ENCODE data around the gene AURKAIP1. TPM values are rescaled to one million over a fixed set of nuclear protein-coding genes. Genes with fewer than 3 reads are reported as not detected.
A peak's percentile ranks its signal among the peaks of the same experiment; 100 is the strongest.

AURKAIP1 gene
- total and polyA plus RNA-seq, 2 of the 13 experiments (the other 11 are each of a cell fraction or from before 2014, with no cell fraction given) = 69.5 to 175 TPM

DNA sequence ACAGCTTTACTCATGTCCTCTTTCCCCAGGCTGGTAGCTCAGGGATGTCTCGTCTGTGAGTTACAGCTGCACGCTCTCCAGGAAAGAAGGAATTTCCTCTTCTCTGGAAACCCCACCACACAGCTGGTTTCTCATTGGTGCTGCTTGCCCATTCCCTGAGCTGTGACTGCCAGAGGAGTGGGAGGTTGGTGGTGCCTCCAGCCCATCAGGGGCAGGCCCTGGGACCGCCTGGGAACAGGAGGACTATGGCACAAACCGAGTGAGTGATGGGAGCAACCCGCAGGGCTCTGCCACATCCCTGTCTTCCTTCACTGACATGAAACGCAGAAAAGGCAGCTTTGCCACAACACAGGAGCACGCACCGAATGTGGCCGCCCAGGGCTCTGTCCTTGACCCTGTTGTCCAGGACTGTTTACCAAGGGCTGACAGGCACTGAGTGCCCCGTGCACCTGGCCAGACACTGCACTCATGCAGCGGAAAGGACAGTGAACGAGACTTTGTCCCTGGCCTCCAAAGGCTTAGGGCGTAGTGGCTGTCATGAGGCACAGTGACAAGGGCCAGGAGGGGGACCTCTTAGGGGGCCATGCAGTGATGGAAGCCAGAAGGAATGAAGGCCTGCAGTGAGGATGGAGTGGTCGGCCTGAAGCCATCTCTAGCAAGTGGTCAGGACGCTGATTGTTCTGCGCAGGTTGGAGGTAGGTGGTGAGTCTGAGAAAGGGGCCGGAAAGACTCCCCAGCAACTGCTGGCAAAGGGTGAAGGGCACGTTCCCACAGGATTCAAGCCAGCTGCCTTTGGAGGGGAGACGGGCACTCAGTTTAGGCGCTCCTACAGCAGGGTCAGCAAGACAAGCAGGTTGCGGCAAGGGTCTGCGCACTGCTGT is 25.8 kb upstream of the AURKAIP1 start (continued):
- TF ChIP-seq, protein P1, sequence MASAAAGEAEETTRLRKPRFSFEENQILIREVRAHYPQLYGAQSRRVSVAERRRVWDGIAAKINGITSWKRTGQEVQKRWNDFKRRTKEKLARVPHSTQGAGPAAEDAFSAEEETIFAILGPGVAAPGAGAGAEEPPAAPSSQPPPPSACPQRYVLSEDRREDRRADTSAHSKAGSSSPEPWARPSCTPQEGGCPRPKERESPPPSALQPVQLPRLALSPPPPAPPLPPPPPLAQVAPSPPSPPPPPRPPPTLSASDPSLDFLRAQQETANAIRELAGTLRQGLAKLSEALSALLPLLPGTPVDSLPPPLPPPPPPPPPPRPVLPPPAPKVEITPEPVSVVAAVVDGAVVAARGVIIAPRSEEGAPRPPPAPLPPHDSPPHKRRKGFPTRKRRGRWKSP (CRISPR knock-in tag; IDR thresholded peaks at IDR 0.05) = no peak
- TF ChIP-seq, protein P2, sequence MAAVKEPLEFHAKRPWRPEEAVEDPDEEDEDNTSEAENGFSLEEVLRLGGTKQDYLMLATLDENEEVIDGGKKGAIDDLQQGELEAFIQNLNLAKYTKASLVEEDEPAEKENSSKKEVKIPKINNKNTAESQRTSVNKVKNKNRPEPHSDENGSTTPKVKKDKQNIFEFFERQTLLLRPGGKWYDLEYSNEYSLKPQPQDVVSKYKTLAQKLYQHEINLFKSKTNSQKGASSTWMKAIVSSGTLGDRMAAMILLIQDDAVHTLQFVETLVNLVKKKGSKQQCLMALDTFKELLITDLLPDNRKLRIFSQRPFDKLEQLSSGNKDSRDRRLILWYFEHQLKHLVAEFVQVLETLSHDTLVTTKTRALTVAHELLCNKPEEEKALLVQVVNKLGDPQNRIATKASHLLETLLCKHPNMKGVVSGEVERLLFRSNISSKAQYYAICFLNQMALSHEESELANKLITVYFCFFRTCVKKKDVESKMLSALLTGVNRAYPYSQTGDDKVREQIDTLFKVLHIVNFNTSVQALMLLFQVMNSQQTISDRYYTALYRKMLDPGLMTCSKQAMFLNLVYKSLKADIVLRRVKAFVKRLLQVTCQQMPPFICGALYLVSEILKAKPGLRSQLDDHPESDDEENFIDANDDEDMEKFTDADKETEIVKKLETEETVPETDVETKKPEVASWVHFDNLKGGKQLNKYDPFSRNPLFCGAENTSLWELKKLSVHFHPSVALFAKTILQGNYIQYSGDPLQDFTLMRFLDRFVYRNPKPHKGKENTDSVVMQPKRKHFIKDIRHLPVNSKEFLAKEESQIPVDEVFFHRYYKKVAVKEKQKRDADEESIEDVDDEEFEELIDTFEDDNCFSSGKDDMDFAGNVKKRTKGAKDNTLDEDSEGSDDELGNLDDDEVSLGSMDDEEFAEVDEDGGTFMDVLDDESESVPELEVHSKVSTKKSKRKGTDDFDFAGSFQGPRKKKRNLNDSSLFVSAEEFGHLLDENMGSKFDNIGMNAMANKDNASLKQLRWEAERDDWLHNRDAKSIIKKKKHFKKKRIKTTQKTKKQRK (IDR thresholded peaks at IDR 0.05; ENCODE audit: low read length) = no peak
- TF ChIP-seq NR2F6 (IDR thresholded peaks at IDR 0.05) (peak; percentile 99), NR2F6 (CRISPR knock-in tag; IDR thresholded peaks at IDR 0.05) (peak; percentile 100), ZNF510 (CRISPR knock-in tag; IDR thresholded peaks at IDR 0.05; ENCODE audit: low read depth) (peak; percentile 59; the same call in 1 of the 2 replicates), ZNF546 (CRISPR knock-in tag; conservative IDR thresholded peaks at IDR 0.05) (no peak), CAMTA2 (CRISPR knock-in tag; IDR thresholded peaks at IDR 0.05; ENCODE audit: borderline replicate concordance) (0 out of 2 replicates have a peak, but pooled peaks have one; percentile 39), MAF1 (CRISPR knock-in tag; IDR thresholded peaks at IDR 0.05; ENCODE audit: borderline replicate concordance) (0 out of 2 replicates have a peak, but pooled peaks have one; percentile 54), ZNF543 (CRISPR knock-in tag; IDR thresholded peaks at IDR 0.05) (peak; percentile 97), FOSL1 (CRISPR knock-in tag; IDR thresholded peaks at IDR 0.05; ENCODE audit: borderline replicate concordance) (no peak; the same call in 1 of the 2 replicates), CCAR2 (optimal IDR thresholded peaks at IDR 0.05; ENCODE audit: low read depth, low read length) (peak; percentile 45), RBFOX2 (IDR thresholded peaks at IDR 0.05; ENCODE audit: low read depth, low read length) (peak; percentile 47), SNAI1 (CRISPR knock-in tag; IDR thresholded peaks at IDR 0.05; ENCODE audit: borderline replicate concordance) (peak; percentile 36; the same call in 1 of the 2 replicates), ZNF670 (CRISPR knock-in tag; IDR thresholded peaks at IDR 0.05; ENCODE audit: borderline replicate concordance) (peak; percentile 88; the same call in 1 of the 2 replicates), REPIN1 (CRISPR knock-in tag; IDR thresholded peaks at IDR 0.05; ENCODE audit: borderline replicate concordance, low read depth) (peak; percentile 95), ZSCAN29 (CRISPR knock-in tag; conservative IDR thresholded peaks at IDR 0.05) (peak; percentile 73; the same call in 1 of the 2 replicates), NR1H2 (CRISPR knock-in tag; IDR thresholded peaks at IDR 0.05; ENCODE audit: borderline replicate concordance, low read depth) (peak; percentile 26; the same call in 1 of the 2 replicates), NFKB2 (CRISPR knock-in tag; IDR thresholded peaks at IDR 0.05; ENCODE audit: borderline replicate concordance) (peak; percentile 68; the same call in 1 of the 2 replicates)
- TF ChIP-seq, protein P3, sequence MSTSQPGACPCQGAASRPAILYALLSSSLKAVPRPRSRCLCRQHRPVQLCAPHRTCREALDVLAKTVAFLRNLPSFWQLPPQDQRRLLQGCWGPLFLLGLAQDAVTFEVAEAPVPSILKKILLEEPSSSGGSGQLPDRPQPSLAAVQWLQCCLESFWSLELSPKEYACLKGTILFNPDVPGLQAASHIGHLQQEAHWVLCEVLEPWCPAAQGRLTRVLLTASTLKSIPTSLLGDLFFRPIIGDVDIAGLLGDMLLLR (CRISPR knock-in tag; IDR thresholded peaks at IDR 0.05) = no peak; the same call in 1 of the 2 replicates
- TF ChIP-seq, protein P4, sequence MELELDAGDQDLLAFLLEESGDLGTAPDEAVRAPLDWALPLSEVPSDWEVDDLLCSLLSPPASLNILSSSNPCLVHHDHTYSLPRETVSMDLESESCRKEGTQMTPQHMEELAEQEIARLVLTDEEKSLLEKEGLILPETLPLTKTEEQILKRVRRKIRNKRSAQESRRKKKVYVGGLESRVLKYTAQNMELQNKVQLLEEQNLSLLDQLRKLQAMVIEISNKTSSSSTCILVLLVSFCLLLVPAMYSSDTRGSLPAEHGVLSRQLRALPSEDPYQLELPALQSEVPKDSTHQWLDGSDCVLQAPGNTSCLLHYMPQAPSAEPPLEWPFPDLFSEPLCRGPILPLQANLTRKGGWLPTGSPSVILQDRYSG (CRISPR knock-in tag; IDR thresholded peaks at IDR 0.05) = no peak
- TF ChIP-seq, protein P5, sequence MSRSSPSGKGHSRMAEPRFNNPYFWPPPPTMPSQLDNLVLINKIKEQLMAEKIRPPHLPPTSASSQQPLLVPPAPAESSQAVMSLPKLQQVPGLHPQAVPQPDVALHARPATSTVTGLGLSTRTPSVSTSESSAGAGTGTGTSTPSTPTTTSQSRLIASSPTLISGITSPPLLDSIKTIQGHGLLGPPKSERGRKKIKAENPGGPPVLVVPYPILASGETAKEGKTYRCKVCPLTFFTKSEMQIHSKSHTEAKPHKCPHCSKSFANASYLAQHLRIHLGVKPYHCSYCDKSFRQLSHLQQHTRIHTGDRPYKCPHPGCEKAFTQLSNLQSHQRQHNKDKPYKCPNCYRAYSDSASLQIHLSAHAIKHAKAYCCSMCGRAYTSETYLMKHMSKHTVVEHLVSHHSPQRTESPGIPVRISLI (CRISPR knock-in tag; IDR thresholded peaks at IDR 0.05; ENCODE audit: borderline replicate concordance) = peak; percentile 67; the same call in 1 of the 2 replicates
